H1 (cell line): ENCODE results near the gene MPP2. TPM values are rescaled to one million over a fixed set of nuclear protein-coding genes. Genes with fewer than 3 reads are reported as not detected.

Source experiments
- ATF3 ChIP-seq: IDR thresholded peaks from 2 replicates; pipeline ENCODE4 v1.6.1; 2011; ENCODE audit warnings: low read depth, mild to moderate bottlenecking, low read length; ENCODE audit not compliant: insufficient read depth
- CBX8 ChIP-seq: fragments of 300-800, 300-1000 bp; sonication (generic); IDR thresholded peaks from 2 replicates; pipeline ENCODE4 v1.7.1; 2016; ENCODE audit warnings: low read depth, low read length, borderline replicate concordance
- CHD7 ChIP-seq: fragments of 300-600 bp; sonication (generic); IDR thresholded peaks from 2 replicates; pipeline ENCODE4 v1.7.1; 2012; ENCODE audit warnings: low read length, moderate library complexity, mild to moderate bottlenecking, inconsistent platforms; ENCODE audit not compliant: insufficient replicate concordance
- HDAC2 ChIP-seq, 2 experiments: fragments of 300-600 bp in 1 of 2; sonication (generic) in 1 of 2; IDR thresholded peaks; 2 replicates each; pipeline ENCODE4 v1.6.1; 2011 to 2012; ENCODE audit warnings: low read depth in 2 of 2, low read length in 2 of 2, mild to moderate bottlenecking in 2 of 2, moderate library complexity in 2 of 2, borderline replicate concordance in 1 of 2, inconsistent platforms in 1 of 2
- NANOG ChIP-seq: IDR thresholded peaks from 2 replicates; pipeline ENCODE4 v1.6.1; 2011; ENCODE audit warnings: low read length, low read depth, mild to moderate bottlenecking, inconsistent platforms; ENCODE audit not compliant: insufficient read depth, poor library complexity, severe bottlenecking
- POU5F1 ChIP-seq: IDR thresholded peaks from 2 replicates; pipeline ENCODE4 v1.6.1; 2011; ENCODE audit warnings: low read depth, mild to moderate bottlenecking, low read length, moderate library complexity
- RAD21 ChIP-seq, 2 experiments: IDR thresholded peaks in 1 of 2; conservative IDR thresholded peaks in 1 of 2; 2 replicates each; pipeline ENCODE4 v1.6.1; 2011; ENCODE audit warnings: low read depth in 2 of 2, low read length in 2 of 2, improper control_type of control experiment in 1 of 2, inconsistent platforms in 1 of 2, mild to moderate bottlenecking in 1 of 2, moderate library complexity in 1 of 2
- polyA plus RNA-seq, 7 experiments: library from polyadenylated mRNA; depleted of rRNA in 3 of 7; stranded (reverse) in 5 of 7; unstranded in 2 of 7; fragments of >200 nt in 5 of 7; fragments of 200-250 nt in 2 of 7; gene quantifications; 1 replicate in 5 of 7; 2 replicates in 1 of 7; 4 replicates in 1 of 7; pipeline versions ENCODE4 v1.2.1 to v1.2.3, GENCODE V29; 2011 to 2013; ENCODE audit warnings: missing spikeins in 2 of 7, mixed read lengths in 2 of 7
- total RNA-seq: library from RNA; stranded (reverse); fragmentation: NEBNext Ultra II Directional; extraction: Animal tissue kit (Norgen Biotek cat#: 25700); gene quantifications from 2 replicates; pipeline ENCODE4 v1.2.1, GENCODE V29; 2021

Gene MPP2
- total and polyA plus RNA-seq, 2 of the 8 experiments (the other 6 are each of a cell fraction or from before 2014, with no cell fraction given): 30.9 to 34.1 TPM

GRCh38 chr17:43956222-43956621 lies 48.9 kb upstream of the MPP2 start (continued):
- TF ChIP-seq CHD7: no peak
- no peak for TF ChIP-seq NANOG
- TF ChIP-seq CBX8: no peak
- no peak for TF ChIP-seq HDAC2 (IDR thresholded peaks at IDR 0.05; ENCODE audit: borderline replicate concordance in 1 of 2, low read depth in 2 of 2, low read length in 2 of 2)
- no peak for TF ChIP-seq POU5F1
- no peak for TF ChIP-seq ATF3
- no peak for TF ChIP-seq RAD21 (IDR thresholded peaks at IDR 0.05 in 1 of 2, conservative IDR thresholded peaks at IDR 0.05 in 1 of 2; ENCODE audit: low read depth in 2 of 2, low read length in 2 of 2)
